T-helper 1 cell treated with Interleukin-12 subunit alpha and Interleukin-12 subunit beta and Interleukin-4 antibody, amounts not matched to agents 30 ng/mL and 1 ng/mL, for 36 hours (primary cell): ENCODE results near the gene RGSL1. TPM values are rescaled to one million over a fixed set of nuclear protein-coding genes. Genes with fewer than 3 reads are reported as not detected.

Experiments
- intact Hi-C: fragments of 100-400 bp; cut with micrococcal nuclease; formaldehyde crosslinking; loops from one replicate; pipeline ENCODE4 v1.15.1; 2024
- total RNA-seq: library from RNA; stranded (reverse); gene quantifications from 2 replicates; pipeline ENCODE4 v1.2.3, GENCODE V29; 2022

RGSL1 gene
- total RNA-seq, 1 donor from 2014 or later, result not detected

DNA sequence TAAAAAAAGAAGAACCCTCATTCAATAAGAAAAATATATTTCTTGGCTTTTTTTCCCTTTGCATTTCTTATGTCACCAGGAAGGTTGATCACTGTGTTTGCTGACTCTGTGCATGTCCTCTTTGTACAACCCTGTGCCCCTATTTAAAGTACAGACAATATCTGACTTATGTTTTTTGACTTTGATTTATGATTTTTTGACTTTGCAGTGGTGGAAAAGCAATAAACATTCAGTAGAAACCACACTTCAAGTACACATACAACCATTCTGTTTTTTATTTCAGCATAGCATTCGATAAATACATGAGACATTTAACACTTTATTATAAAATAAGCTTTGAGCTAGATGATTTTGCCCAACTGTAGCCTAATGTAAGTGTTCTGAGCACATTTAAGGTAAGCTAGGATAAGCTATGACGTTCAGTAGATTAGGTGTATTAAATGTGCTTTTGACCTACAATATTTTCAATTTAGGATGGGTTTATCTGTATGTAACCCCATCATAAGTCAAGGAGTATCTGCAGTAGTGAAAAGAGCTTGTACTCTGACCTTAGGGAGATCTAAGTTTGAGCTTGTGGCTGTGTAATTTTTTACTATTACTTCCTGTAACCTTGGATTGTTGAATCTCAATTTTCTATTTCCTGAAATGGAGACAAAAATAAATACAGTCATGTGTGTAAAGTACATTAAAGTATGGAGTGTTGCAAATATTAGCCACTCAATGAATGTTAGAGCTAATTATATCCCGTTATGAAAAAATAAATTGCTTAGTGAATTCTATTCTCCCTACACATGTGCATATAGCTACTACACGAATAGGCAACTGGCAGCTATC, 137.9 kb downstream of the RGSL1 start:
- intact Hi-C loops, result loop anchor here (1.0 to 5.0 kb wide), 11 partner anchors 15 to 884 kb away; partner anchors contain the start of genes DHX9, GLUL, NPL and SMG7

DNA sequence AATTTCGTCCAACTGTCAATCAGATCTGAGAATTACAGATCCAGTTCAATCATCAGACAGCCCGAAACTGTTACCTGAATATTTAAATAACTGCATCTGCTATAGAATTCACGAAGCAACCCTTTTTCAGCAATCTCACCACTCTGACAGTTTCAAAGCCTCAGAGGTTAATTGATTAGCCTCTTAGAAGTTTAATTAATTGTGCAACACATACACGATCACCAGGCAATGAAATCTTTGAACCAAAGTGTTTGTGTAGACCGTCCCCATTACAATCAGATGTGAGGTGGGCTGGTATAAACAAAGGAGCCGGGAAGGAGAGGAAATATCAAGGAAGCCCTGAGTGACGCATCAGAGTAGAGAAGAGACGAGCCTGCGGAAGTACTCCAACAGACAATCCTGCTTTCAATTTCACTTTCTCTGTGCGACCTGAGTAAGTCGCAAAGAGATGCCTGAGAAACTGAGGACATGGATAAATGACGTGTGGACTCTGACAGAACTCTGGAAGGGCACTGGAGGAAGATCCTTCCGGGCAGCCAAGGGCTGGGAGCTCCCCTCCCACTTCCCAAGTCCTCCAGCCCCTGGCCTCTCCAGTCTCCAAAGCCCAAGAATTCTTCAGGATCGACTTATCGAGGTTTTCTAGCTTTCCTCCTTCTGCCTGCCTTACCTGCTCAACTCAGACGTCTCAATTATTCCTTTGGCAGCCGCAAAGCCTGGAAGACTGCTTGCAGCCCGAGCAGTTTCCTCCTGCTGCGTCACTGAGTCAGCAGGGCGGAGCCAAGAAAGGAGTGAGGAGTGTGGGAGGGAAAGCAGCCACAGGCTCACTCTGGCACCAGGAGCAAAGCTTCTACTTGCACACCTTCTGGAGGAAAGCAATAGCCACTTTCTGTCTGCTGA, 138.8 kb downstream of the RGSL1 start, which contains the start of gene RNASEL:
Gene RNASEL (minus strand): TSS at position 757 of the 897 bp plus-strand sequence. CDS start 2,450 bp downstream, outside the sequence.
- intact Hi-C loops, result loop anchor here (1.0 to 5.0 kb wide), 11 partner anchors 15 to 884 kb away; partner anchors contain the start of genes DHX9, GLUL, NPL and SMG7

DNA sequence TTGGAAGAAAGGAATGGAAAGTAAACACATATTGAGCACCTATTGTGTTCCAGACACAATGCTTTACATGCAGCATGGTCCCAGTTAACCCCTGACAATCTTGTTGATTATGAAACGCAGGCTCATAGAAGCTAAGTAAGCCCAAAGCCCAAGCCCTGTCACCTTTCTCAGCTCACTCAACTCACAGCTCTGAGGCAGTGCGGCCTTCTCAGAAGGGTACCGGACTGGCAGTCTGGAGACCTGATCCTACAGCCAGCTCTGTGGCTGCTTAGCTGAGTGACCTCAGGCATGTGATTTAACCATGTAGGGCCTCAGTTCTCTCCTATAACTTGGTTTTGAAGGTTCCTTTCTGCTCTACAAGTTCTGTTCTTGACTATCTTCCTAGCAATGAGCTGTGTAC, 139.6 kb downstream of the RGSL1 start:
- intact Hi-C loops, result loop anchor here (2.0 to 5.0 kb wide), 6 partner anchors 143 to 883 kb away; partner anchors contain the start of genes GLUL, NPL and SMG7

DNA sequence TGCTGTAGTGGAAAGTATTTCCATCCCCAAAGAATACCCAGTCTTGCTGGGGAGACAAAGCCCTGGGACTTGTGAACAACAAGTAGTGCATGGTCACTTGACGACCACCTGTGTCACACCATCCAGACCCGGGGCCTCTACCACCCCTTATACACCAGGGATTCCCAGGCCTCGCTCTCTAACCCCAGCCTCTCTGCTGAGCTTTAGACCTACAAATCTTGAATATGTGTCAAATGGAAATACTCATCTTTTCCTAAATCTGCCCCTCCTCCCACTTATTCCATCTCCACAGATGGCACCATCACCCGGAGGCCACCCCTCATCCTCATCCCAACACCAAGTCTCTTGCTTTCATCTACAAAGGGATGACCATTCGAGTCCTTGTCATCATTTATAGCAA, 140.0 kb downstream of the RGSL1 start:
- intact Hi-C loops, result loop anchor here (2.0 to 5.0 kb wide), 6 partner anchors 143 to 882 kb away; partner anchors contain the start of genes GLUL, NPL and SMG7

DNA sequence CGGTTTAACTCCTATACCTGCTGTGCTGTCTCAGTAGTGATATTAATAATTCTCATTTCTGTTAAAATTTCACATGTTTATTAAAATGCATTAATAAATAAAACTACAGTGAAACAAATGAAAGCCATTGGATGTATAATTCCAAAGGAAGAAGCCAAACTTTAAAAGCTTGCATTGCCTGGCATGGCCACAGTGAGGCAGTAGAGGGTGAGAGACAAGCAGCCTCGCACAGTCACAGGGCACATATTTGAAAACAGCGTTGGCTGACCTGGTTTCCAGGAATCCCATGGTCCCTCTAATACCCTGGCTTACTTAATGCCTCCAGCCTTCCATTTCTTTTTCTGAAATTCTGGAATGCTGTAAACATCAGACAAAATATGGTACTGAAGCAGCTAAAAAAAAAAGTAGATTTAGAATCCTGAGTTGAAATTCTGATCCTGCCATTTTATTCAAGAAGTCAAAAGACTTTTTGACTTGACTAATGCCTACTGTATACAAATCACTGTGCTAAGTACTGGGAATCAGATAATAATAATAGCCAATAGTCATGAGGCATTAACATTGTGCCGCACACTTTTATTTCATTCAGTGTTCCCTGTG, 145.8 kb downstream of the RGSL1 start:
- intact Hi-C loops, result loop anchor here (1.0 kb wide), 3 partner anchors 8 to 510 kb away; no protein-coding TSS in a partner anchor

DNA sequence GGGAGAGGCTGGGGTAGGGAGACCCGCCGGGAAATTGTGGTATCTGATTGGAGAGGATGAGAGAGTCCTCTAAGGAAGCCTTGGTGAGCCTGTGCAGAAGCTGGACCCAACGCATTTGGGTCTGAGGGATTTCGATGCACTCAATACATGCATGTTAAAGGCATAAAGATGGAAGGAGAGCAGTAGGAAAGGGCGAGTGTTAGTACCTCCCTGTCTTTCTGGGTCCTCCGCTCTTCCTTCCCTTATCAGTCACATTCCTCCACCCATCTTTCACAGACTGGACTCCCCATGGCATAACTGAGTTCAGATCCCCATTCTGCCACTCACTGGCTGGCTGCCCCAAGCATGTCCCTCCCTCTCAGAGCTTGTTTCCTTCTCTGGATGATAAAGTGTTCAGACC, 147.0 kb downstream of the RGSL1 start:
- intact Hi-C loops, result no loop called here

DNA sequence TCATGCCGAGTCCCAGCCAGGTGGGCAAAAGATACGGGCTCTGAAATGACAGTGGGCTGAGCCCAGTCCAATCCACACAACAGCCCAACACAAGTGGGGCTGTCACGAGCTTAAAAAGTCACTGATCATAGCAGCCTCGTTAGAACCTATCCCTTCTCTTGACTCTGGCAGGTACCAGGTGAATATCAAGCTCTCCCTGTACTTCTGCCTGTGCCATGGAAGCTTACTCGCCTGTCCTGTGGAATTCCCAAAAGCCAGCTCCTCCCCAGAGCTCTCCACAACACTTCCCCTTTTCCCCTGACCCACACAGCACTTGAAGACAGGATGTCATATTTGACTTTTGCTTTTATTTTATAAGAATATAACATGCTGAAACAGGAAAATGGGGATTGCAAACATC, 148.3 kb downstream of the RGSL1 start:
- intact Hi-C loops, result no loop called here

DNA sequence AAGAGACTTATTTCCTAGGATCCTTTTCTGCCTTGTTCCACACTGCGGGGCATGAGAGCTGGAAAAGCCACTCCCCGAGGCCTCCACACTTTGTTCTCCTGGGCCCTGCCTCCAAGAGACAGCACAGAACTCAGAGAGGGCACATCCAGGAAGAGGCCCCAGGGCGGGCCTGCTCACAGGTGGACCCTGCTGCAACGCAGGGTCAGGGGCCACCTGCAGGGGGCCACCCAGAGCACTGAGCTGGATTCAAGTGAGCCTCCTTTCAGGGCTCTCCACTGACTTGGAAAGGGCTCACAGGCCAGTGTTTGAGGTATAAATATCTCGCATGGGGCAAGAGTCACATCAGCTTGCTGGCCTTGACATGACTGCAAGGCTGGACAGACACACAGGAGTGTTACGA, 149.4 kb downstream of the RGSL1 start:
- intact Hi-C loops, result no loop called here

DNA sequence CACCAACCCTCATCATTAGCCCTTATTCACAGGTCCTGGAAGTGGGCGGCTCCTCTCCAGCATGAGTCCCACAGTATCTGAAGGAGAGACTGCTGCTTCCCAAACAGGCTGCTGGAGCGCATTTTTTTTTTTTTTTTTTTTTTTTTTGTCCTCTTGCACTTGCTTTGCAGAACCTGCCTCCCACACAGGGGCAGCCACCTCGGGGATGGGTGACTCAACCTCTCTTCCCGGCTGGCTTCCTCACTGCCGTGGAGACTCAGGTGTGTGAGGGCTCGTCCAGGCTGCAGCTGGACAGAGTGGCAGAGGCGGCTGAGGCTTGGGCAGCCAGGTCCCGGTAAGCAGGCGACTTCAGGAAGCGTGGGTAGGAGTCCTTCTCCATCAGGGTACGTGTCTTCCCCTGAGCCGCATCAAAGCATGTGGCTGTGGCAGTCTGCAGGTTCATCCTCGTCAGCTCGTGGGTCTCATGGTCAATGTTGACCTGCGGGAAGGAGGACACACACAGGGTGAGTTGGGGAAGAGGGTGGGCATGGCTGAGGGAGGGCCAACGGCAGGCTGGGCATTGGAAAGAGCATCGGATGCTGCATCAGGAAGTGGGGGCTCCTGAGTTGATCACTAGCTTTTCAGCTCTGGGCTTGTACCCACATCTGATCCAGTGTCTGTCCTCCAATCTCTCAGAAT, 150.2 kb downstream of the RGSL1 start:
- intact Hi-C loops, result loop anchor here (2.0 to 5.0 kb wide), 7 partner anchors 208 to 1968 kb away; partner anchors contain the start of genes ARPC5, GLUL, STX6 and XPR1

DNA sequence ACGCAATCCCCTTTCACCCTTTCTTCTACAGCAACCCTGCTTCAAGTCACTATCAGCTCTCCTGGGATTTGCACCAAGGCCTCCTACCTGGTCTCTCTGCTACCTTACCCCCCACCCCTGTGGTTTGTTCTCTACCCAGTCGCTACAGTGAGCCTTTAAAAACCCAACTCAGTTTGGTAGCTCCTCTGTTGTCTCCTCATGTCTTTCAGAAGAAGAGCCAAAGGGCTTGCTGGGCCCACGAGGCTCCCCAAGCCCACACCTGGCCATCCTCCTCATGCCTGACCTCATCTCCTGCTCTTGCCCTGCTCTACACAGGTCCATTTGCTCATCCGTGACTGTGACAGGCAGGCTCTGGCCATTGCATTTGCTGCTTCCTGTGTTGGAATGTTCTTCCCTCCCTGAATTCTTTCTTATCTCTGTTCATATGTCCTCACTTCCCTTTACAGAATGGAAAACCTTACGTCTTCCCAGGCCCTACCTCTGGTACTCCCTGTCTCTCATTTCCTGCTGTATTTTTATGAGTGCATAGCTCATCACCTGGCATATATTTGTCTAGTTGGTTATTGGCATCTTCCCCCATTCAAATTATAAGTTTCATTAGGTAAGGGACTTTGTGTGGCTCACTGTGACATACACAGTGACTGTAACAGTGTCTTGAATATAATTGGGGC, 150.9 kb downstream of the RGSL1 start:
- intact Hi-C loops, result loop anchor here (1.0 to 5.0 kb wide), 10 partner anchors 28 to 1969 kb away; partner anchors contain the start of genes ARPC5, GLUL, STX6 and XPR1

DNA sequence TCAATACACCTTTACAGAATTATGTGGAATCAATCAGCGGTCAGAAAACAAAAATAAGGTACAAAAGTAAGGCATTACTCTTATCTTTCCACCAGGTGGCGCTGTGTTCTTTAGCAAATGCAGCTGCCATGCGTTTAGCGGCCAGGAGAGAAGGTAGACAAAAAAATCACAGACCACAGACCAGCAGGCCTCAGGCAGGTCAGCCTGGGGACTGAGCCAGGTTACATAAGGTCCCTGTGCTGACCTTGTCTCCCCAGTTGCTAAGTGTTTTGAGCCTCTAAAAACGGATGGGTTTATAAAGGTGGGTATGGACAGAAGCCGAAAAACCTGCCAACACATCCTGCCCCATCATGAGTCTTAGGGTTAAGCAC, 151.5 kb downstream of the RGSL1 start:
- intact Hi-C loops, result loop anchor here (1.0 to 5.0 kb wide), 10 partner anchors 28 to 1969 kb away; partner anchors contain the start of genes ARPC5, GLUL, STX6 and XPR1

DNA sequence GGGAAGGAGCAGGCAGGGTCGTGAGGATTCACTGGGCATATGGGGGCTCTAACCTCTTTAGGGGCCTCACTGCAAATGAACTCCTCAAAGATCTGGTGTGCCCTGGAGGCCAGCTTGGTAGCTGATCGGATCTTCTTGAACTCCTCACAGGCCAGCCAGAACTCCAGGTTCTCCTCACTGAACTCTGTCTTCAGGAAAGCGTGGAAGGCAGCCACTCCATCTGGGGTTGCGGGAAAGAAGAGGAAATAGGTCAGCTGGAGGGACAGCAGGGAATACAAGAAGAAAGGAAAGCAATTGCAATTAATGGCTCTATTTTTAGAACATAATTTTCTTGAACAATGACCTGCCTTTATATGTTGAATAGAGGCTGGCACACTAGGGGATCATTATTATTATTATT, 152.0 kb downstream of the RGSL1 start:
- intact Hi-C loops, result loop anchor here (1.0 to 5.0 kb wide), 12 partner anchors 27 to 1970 kb away; partner anchors contain the start of genes ARPC5, GLUL, STX6 and XPR1

DNA sequence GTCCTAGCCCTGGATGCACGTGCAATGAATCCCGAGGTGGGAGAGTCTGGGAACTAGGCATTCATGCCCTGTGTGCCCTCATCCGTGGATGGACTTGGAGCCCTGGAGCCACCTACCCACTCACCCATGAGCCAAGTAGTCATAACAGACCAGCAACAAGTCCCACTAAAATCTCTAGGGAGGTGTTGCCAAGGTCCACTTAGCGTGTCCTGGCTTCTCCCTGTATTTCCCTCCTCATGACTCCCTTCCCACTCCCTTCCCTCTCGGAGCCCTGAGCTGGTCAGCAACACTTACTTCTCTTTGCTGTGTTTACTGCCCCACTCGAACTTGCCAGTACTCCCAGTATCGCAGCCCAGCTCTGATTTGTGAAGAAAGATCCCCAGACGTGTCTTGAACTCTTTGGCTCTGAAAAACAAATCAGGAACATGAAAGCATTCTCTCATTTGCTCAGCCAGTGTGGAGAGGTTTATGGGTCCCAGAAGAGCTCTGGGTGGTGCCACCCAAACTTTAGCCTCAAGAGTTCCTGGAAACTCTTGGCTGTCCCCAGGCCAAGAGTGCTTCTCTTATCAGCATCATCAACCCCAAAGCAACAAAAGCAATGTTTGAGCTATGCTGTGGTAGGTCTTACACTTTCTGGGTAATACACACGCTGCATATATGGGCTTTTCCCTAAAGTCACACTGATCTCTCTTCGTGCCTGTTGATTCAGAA, 153.1 kb downstream of the RGSL1 start:
- intact Hi-C loops, result loop anchor here (1.0 to 5.0 kb wide), 12 partner anchors 8 to 1971 kb away; partner anchors contain the start of genes GLUL, NPL, STX6 and XPR1

DNA sequence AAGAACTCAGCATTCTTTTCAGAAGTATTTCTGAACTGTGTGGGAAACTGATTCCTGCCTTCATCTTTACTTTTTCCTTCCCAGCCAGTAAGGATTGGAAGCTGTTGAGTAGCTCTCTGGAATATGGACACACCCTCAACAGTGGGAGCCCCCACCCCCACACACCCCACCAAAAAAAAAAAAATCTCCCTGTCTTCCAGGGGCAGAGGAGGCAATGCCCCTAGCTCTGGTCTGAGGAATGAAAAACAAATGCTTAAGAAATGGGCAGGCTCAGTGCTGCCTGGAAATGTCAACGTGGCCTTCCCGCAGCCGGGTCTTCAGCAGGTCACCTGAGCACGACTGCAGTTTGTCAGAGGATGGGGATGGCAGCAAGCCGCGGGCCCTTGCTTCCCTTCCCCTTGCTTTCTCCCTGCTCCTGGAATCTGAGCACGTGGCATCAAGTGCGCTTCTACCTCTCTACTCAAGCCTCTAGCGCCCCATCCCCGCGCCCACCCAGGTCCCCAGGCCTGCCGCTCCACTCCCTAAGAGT, 153.8 kb downstream of the RGSL1 start:
- intact Hi-C loops, result loop anchor here (1.0 to 5.0 kb wide), 14 partner anchors 8 to 1971 kb away; partner anchors contain the start of genes DHX9, GLUL, NPL and STX6

DNA sequence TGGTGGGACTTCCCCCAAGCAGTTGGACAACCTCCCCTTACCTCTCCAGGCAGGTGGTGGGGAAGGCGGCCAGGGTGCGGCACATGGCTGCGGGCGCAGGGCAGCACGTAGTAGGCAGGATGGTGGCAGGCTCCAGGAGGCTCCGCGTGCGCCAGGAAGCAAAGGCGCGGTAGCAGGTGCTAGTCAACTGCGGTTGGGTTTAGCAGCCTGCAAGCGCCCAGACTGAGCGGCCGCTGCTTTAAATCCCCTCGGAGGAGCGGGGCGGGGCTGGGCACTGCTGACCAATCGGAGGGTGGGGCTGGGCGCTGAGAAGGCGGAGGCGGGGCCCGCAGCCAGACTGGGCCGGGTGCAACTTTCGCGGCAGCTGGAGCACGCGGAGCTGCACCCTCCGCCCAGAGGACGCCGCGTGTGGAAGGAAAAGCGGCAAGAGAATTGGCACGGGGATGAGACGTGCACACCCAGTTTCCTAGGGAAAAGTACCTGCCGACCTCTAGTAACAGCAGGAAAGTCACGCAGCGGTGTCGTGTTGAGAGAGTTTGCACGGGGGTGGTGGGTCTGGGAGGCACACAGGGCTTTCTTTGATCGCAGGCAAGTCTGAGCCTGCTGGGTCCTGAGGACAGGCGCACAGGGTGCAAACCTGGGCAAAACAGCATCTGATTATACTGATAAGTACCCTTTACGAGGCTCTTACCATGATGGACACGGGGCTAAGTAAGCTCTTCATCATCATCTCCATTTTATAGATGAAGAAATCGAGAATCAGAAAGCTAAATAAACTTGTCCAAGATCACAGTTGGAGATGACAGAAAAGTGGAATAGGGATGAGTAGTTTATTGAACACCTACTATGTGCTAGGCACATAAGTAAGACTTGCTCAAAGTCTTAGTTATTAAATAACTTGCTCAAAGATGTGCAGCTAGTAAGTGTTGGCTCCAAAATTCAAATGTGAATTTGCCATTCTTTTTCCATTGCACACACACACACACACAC, 154.5 kb downstream of the RGSL1 start, which contains the start of gene RGS16:
Gene RGS16 (minus strand): TSS at position 215 of the 990 bp plus-strand sequence. CDS start 130 bp downstream, at position 85.
- intact Hi-C loops, result loop anchor here (1.0 to 5.0 kb wide), 8 partner anchors 212 to 1972 kb away; partner anchors contain the start of genes DHX9, GLUL, STX6 and XPR1

DNA sequence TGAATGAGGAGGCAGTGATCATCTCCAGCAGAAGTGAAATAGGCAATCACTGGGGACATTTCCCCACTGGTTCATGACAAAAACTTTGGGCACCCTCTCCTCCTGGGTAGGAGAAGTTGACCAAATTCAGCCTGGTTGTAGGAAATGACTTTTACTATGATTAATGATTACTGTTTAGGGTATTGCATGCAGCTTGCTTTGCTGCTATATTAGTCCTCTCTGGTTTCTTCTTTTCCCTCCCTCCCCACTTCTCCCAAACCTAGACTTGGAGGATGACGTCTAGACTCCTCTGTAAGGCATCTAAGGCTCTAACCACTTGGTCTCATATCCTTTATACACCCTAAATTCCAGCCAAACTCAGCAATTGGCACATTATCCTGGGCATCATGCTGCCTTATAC, 157.6 kb downstream of the RGSL1 start:
- intact Hi-C loops, result no loop called here

DNA sequence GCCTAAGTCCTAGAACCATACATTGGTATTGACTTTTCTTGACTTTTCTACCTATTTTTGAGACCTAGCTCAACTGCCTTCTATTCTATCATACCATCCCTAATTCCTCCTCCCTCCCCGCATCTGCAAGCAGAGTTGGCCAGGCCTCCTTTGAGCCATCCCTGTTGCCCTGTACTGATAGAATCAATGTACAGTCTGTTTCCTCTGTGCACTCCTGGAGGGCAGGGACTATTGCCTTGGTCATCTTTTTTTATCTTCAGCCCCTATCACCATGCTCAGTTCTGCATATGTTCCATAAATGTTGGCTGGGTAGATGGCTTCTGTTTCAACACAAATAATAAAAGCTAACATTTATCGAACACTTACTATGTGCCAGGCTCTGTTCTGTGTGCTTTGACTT, 158.3 kb downstream of the RGSL1 start:
- intact Hi-C loops, result no loop called here
